Kidney (tissue), 14 donors: ENCODE measurements around the gene SULT1E1. TPM values are rescaled to one million over a fixed set of nuclear protein-coding genes. Genes with fewer than 3 reads are reported as not detected.

Experiments used
- DNase-seq, 5 donors: peaks; one replicate each; pipeline ENCODE4 v3.0.0-alpha.2; 2013 to 2020
- FAIRE-seq: peaks from 2 replicates; lab custom pipeline; 2012; peaks lifted over from hg19 to GRCh38; lab: Jason Lieb, UNC
- H3K27ac ChIP-seq, 2 donors: one replicate each; pipeline ENCODE4 v1.7.0; 2013; ENCODE audit warnings: low read depth in 2 of 2, low read length in 2 of 2, inconsistent platforms in 1 of 2
- H3K27me3 ChIP-seq: one replicate; pipeline ENCODE4 v1.7.1; 2013; ENCODE audit warnings: low read length, inconsistent platforms; ENCODE audit not compliant: control insufficient read depth, insufficient read depth
- H3K36me3 ChIP-seq, 3 donors: one replicate each; pipeline versions ENCODE4 v1.7.0 to v1.7.1; 2013; ENCODE audit warnings: low read length in 3 of 3, control low read depth in 1 of 3, inconsistent platforms in 1 of 3; ENCODE audit not compliant: insufficient read depth in 3 of 3, control insufficient read depth in 2 of 3
- H3K4me1 ChIP-seq, 3 donors: one replicate each; pipeline versions ENCODE4 v1.7.0 to v1.7.1; 2013; ENCODE audit warnings: low read length in 3 of 3, inconsistent platforms in 1 of 3, low read depth in 1 of 3; ENCODE audit not compliant: control insufficient read depth in 2 of 3, insufficient read depth in 2 of 3
- H3K4me3 ChIP-seq, 3 donors: one replicate each; pipeline versions ENCODE4 v1.7.0 to v1.8.1; 2013; ENCODE audit warnings: low read length in 3 of 3, control low read depth in 1 of 3, inconsistent platforms in 1 of 3
- H3K9ac ChIP-seq, 3 donors: one replicate each; pipeline versions ENCODE4 v1.7.0 to v1.7.1; 2013; ENCODE audit warnings: low read length in 3 of 3, control low read depth in 1 of 3, inconsistent platforms in 1 of 3
- H3K9me3 ChIP-seq, 3 donors: one replicate each; pipeline versions ENCODE4 v1.7.0 to v1.7.1; 2013; ENCODE audit warnings: low read length in 3 of 3, control low read depth in 1 of 3, inconsistent platforms in 1 of 3; ENCODE audit not compliant: control insufficient read depth in 2 of 3, insufficient read depth in 1 of 3
- CTCF ChIP-seq: IDR thresholded peaks from 3 replicates; pipeline ENCODE4 v1.5.1; 2012; ENCODE audit warnings: mild to moderate bottlenecking, moderate library complexity, borderline replicate concordance; ENCODE audit not compliant: insufficient read depth; ENCODE audit errors: extremely low read depth
- intact Hi-C: fragments of 100-400 bp; cut with DNase I; formaldehyde crosslinking; loops from one replicate; pipeline ENCODE4 v1.11.1; 2022
- polyA plus RNA-seq: library from polyadenylated mRNA; stranded (reverse); fragments of 350-450 nt; fragmentation: Illumina TruSeq; extraction: RNeasy Lipid Tissue Mini Kit (QIAGEN cat#74804); gene quantifications from one replicate; pipeline ENCODE4 v1.2.3, GENCODE V29; 2014; ENCODE audit warnings: low read depth, low replicate concordance; ENCODE audit not compliant: insufficient read depth
- total RNA-seq: library from RNA; stranded (reverse); fragmentation: NEBNext Ultra II Directional; extraction: Animal tissue kit (Norgen Biotek cat#: 25700); gene quantifications from one replicate; pipeline ENCODE4 v1.2.1, GENCODE V29; 2021
- donor health status: control.
- donor health status: control.
- donor health status: control.
- donor health status: control.
- donor health status: control.
- donor health status: DM: yes; HTN: yes; CAD: no.
- donor health status: Normal renal cell carcinoma (clear cell type).

The SULT1E1 gene
- total and polyA plus RNA-seq, 2 donors from 2014 or later = 0.28 to 1.4 TPM

DNA sequence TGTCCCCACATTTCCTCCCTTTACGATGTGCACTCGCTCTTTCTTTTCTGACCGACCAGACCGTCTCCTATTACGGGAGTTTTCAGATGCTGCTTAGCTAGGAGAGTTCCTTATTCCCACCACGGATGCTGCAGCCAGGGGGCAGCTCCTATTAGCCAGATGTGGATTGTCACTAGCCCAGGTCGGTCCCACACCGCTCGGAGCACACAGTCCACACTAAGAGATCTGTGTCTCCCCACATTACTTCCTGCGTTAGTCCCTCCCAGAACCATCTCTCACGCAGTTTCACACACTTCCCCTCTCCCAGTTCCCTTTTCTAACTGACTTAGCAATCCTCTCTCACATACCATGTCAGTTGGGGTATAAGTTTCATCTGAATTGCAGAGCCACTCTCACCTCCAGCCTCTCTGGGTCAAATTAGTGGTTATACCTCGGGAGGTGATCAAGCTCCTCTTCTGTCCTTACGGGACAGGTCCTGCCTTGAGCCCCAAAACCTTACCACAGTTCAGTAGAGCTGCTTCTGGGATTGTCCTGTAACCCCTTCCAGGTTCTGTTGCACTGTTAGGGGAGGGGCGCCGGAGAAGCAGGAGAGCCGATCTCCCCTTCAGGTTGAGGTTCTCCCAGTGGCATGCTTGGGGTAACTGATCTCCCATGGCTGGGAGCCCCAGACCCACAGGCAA is 28.2 kb downstream of the SULT1E1 start:
- no peak for TF ChIP-seq CTCF
- no peaks in the 10 kb centered on the region for H3K9me3 ChIP-seq
- intact Hi-C loops = no loop called here
- no peaks in the 10 kb centered on the region for H3K27me3 ChIP-seq
- H3K9ac ChIP-seq = no peak overlapping the region
- peaks cover 9 to 31% (median 13%) of the 10 kb centered on the region in 3 donors for H3K4me1 ChIP-seq
- no peak for FAIRE-seq
- H3K36me3 ChIP-seq = no peaks in the 10 kb centered on the region
- DNase-seq = peak in 1 of 5 donors; percentile 44
- H3K27ac ChIP-seq = peak overlapping the region; percentile 44 to 54
- H3K4me3 ChIP-seq = peak overlapping the region in 2 of 3 donors; percentile 9 to 38

DNA sequence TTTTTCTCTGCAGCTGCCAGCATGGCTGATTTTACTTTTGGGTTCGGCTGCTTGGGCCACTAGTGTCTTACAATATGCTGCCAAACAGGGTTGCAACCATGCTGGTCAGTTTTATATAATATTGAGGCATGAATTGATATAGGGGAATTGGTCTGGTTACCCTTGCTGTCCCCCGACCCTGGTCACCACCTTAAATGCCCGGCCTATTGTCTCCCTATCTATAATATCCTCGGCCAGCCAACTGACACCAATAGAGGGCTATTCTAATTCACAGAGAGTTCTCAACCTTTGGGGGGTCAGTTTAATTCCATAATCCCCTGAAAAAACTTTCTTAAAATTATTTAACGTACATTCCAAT is 28.7 kb downstream of the SULT1E1 start:
- intact Hi-C loops = no loop called here
- no peak overlapping the region for H3K4me3 ChIP-seq
- H3K9me3 ChIP-seq = no peaks in the 10 kb centered on the region
- H3K9ac ChIP-seq = no peak overlapping the region
- H3K4me1 ChIP-seq = peaks cover 9 to 31% (median 13%) of the 10 kb centered on the region in 3 donors
- no peaks in the 10 kb centered on the region for H3K36me3 ChIP-seq
- DNase-seq (no peak), FAIRE-seq (no peak)
- TF ChIP-seq CTCF = no peak
- H3K27me3 ChIP-seq = no peaks in the 10 kb centered on the region
- no peak overlapping the region for H3K27ac ChIP-seq

- TF ChIP-seq CTCF = no peak
- H3K4me3 ChIP-seq = no peak overlapping the region
- H3K27ac ChIP-seq = no peak overlapping the region
- H3K9ac ChIP-seq = no peak overlapping the region
- FAIRE-seq (no peak), DNase-seq (peak in 3 of 5 donors; percentile 31 to 62 (median 46))
- intact Hi-C loops = no loop called here
- H3K36me3 ChIP-seq = no peaks in the 10 kb centered on the region
- peaks cover 9 to 31% (median 13%) of the 10 kb centered on the region in 3 donors for H3K4me1 ChIP-seq
- H3K27me3 ChIP-seq = no peaks in the 10 kb centered on the region
- H3K9me3 ChIP-seq = no peaks in the 10 kb centered on the region
Measured at GRCh38 chr4:69830560-69831269, 29.2 kb downstream of the SULT1E1 start.
